AG09319 (cell line): ENCODE data around the gene CDC42BPB.
"Not testable (repeated sequence)": the region's sequence is repeated elsewhere in the genome, so short reads cannot be mapped to it uniquely, and the experiment has no call there.

Source experiments
- DNase-seq: peaks from one replicate; pipeline ENCODE4 v3.0.0-alpha.2; 2010; ENCODE audit warnings: low read depth; ENCODE audit errors: extremely low read depth
- CTCF ChIP-seq: IDR thresholded peaks from 2 replicates; pipeline ENCODE4 v1.5.1; 2011; ENCODE audit warnings: low read depth, mild to moderate bottlenecking, inconsistent platforms, low read length, moderate library complexity

Gene CDC42BPB

GRCh38 chr14:103059556-103059955 lies 2.2 kb upstream of the CDC42BPB start:
- no peak for TF ChIP-seq CTCF
- DNase-seq, result no peak

GRCh38 chr14:103058164-103059055 lies 1.1 kb upstream of the CDC42BPB start:
- no peak for DNase-seq
- no peak for TF ChIP-seq CTCF

- DNase-seq, result no peak
- no peak for TF ChIP-seq CTCF
Measured at GRCh38 chr14:103057028-103057371, 349 bp downstream of the CDC42BPB start.

GRCh38 chr14:103056322-103057027 lies 874 bp downstream of the CDC42BPB start:
- DNase-seq, result no peak
- no peak for TF ChIP-seq CTCF

- DNase-seq, result no peak
- no peak for TF ChIP-seq CTCF
Measured at GRCh38 chr14:103055695-103056094, 1.7 kb downstream of the CDC42BPB start.

GRCh38 chr14:103052407-103052806 lies 4.9 kb downstream of the CDC42BPB start:
- TF ChIP-seq CTCF, result no peak
- DNase-seq, result no peak

GRCh38 chr14:103050935-103051334 lies 6.4 kb downstream of the CDC42BPB start:
- DNase-seq, result no peak
- TF ChIP-seq CTCF, result no peak

DNA sequence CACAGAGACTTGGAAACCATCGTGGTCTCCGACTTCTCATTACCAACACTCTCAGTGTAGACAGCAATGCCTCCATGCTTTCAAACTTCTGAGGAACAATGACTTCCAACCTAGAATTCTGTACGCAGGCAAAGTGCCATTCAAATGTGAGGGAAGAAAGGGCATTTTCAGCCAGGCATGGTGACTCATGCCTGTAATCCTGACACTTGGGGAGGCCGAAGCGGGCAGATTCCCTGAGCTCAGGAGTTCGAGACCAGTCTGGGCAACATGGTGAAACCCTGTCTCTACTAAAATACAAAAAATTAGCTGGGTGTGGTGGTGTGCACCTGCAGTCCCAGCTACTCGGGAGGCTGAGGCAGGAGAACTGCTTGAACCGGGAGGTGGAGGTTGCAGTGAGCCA lies 9.9 kb downstream of the CDC42BPB start:
- DNase-seq, result not testable (repeated sequence)
